NCI-H82 (cell line): Measurements from ENCODE around the gene CHST12.
"Not testable (repeated sequence)": the region's sequence is repeated elsewhere in the genome, so short reads cannot be mapped to it uniquely, and the experiment has no call there.

Experiments used
- DNase-seq: peaks from one replicate; lab custom pipeline; 2025; lab: John Stamatoyannopoulos, UW

CHST12 gene

DNA sequence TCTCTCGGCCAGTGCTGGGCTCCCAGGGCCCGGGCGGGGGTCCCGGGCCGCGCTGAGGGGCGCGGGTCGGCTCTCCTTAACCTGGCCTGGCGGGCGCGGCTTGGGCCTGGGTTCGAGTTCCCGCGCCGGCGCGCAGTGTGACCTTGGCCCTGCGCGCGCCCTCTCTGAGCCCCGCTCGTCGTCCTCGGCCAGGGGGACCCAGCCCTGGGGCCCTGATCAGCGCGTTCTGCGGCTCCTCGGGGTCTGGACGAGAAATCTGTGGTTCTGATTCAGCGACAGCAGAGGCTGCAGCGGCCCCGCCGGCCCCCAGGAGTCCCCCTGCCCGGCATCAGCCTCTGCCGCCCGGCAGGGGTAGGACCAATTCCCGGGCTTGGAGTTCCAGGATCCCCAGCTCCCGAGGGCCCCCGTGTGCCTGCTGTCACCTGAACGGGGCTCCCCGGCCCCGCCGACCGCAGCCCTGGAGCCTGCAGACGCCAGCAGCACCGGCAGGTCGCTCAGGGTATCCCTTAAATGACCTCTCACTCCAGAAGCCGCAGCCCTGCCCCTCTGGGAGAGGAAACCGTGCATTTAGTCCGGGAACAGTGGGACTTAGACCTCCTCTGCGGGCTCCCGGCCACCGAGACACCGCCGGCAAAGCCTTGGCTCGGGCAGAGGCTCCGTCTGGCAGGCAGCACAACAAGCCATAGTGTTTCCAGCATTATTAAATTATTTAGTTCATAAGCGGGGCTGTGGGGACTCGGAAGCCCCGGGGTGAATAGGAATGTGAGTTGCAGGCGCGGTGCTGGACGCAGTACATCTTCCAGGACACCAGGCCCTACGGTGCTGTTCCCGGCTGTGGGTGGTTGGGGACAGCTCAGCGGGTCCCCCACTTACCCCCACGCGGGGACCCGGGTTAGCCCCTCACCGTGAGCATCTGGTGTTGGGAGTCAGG lies 572 bp downstream of the CHST12 start:
- peak; percentile 64 for DNase-seq

DNA sequence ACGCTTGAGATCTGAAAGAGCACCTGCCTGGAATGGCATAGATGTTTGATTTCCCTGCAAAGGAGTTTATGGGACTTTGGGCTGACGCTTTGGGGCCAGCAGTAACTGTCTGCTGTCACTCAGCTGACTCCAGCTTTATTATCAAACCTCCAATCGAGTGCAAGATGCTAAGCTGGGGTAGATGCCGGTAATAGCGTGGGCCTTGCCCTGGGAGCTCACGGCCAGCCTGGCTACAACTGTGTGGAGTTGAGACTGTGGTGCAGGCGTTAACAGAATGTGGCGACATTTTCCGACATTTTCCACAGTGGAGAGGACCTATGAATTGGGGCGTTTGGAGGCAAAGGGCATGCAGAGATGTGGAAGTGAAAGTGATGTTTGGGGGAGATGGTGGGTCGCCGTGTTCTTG lies 1.3 kb downstream of the CHST12 start:
- DNase-seq, result no peak

DNA sequence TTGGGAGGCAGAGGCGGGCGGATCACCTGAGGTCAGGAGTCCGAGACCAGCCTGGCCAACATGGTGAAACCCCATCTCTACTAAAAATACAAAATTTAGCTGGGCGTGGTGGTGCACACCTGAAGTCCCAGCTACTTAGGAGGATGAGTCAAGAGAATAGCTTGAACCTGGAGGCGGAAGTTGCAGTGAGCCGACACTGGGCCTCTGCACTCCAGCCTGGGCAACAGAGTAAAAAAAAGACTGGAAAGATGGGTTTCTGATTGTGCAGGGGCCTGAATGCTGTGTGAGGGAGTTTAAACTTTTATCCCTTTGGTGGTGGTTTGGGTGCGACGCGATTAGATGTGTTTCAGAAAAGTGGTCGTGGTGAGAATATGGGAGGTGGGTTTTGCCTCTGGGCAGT lies 1.8 kb downstream of the CHST12 start:
- DNase-seq, result no peak

DNA sequence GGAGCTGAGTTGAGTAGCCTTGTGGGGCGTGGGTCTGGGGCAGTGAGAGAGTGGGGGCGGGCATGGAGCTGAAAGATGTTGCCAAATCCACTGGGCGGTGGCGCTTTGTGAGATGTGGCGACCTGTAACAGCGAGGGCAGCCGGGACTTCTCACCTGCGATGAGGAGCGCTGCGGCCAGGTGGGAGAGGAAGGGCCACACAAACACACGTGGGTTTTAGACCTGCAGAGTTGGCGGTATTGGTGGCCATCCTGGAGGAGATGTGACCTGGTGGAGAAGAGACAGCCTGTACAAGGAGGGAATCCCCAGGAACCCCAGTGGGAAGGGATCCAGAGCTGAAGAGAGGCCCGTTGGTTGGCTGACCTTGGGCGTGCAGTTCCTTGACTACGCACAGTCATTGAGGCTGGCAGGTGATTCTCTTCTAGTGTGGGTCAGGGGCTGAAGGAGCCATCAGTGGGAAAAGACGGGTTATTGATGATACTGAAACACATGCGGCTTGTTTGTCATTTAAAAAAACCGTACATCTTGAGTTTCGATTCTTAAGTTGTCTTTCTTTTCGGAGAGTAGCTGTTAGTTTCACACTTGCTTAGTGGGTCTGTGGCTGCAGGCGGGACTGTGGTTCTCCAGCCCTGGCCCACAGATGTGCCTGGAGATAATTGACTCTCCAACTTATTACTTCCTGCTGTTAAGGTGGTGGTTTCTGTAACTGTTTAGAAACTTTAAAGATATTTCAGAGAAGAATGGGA lies 2.4 kb downstream of the CHST12 start:
- DNase-seq, result no peak

DNA sequence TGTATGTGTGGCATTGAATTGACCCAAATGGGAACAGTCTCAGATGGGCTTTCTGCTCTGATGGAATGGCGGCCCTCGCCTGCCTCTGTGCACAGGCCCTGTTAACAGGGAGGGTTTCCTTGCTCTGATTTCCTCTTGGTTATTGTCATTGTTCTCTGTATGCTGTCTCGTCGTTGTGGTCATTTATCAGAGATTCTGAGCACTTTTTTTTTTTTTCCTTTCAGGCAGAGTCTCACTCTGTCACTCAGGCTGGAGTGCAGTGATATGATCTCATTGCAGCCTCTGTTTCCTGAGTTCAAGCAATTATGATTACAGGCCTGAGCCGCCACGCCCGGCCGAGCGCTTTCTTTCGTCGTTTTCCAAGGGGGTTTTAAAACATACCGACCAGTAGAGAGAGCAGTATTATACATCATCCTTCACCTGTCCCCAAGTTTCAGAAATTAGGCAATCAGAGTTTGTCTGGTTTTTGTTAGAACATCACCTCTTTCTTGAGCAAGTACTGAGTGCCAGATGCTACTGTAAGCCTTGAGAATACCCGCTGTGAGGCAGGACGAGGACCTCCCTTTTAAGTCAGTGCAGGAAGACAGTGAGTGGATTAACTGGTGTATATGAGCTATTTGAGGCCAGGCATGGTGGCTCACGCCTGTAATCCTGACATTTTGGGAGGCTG lies 6.5 kb downstream of the CHST12 start:
- peak; percentile 18 for DNase-seq

DNA sequence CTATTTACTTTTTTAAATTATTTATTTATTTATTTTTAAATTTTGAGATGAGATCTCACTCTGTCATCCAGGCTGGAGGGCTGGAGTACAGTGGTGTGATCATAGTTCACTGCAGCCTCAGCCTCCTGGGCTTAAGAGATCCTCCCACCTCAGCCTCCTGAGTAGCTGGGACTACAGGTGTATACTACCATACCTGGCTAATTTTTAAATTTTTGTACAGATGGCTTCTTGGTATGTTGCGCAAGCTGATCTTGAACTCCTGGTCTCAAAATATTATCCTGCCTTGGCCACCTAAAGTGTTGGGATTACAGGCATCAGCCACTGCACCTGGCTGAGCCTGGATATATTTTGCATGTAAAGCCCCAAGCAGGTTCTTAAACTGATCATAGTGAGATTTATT lies 7.6 kb downstream of the CHST12 start:
- DNase-seq, result no peak

DNA sequence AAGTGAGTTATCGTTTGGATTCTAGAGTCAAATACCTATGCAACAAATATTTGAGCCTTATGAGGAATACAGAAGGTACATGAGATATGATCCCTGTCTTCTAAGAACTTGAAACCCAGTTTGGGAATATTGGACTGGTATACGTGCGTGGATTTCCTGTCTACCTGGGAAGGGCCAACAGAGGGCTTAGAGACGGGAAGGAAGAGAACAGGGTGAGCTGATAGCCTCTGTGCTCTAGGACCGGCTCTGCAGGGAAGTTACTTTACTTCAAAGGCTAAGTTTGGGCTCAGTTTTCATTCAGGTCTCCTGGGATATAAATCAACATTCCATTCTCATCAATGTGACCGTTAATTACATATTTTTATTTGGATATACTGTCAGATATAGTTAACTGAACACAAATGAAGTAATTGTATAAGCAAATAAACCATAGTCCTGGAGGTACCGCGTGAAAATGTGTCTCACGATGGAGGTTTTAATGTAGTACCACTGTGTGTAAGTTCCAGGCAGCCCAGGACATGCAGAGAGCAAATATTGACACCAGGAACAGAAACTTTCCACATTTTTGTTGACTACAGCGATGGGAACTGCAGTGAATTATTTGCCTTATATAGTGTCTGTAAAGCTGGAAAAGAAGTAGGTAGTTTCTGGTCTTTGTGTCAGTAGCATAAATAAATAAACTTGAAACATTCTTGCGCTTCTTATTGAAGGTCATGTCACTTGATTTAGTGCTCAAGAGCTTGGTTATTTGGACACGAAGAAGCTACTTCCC lies 8.6 kb downstream of the CHST12 start:
- no peak for DNase-seq

DNA sequence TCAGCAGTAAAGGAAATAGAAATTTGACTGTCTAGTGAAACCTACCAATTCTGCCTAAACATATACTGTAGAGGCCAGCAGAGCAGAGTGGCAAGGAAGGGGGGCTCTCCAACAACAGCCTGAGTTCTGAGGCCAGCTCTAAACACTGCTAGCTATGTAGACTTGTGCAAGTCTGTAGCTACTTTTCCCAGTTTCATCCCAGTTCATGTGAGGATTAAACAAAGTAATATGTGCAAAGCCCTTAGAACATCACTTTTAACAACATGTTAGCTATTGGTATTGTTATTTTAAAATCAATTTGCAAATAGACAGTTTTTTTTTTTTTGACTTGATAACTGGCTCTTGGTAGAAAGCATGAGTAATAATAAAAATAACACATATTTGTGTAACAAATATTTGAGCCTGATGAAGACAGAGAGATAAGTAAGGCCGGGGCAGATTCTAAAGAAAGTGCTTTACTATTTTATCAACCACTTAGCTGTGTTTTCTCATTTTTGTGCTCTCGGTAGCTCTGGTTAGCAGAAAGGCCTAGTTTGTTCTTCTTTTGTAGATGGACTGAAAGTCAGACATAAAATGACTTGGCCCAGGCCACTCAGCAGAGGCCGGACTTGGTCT lies 9.3 kb downstream of the CHST12 start:
- no peak for DNase-seq

DNA sequence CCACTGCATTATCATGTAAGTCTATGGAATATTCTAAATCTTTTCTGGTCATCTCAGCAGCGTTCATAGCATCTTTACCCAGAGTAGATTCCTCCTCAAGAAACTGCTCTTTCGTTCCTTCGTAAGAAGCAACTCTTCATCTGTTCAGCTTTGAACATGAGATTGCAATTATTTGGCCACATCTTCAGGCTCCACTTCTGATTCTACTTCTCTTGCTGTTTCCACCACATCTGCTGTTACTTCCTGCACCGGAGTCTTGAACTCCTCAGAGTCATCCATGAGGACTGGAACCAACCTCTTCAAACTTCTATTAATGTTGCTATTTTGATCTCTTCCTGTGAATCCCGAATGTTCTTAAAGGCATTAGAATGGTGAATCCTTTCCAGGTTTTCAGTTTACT lies 12.7 kb downstream of the CHST12 start:
- DNase-seq, result no peak

DNA sequence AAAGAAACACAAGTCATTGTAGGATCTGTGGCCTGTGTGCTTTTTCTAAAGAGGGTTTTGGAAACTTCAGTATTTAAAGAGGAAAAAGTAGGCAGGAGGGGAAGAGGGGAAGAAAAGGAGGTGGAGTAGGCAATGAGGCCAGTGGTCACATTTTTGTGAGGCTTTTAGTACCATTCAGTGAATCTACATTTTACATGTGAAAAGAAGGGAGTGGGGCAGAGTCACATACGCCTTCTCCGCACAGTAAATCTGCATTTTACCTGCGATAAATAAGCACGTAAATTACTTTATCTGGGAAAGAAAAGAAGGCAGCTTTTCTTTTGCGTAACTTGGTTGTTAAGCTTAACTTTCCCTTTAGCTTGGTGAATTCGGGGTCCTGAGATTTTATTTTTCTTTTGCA lies 13.2 kb downstream of the CHST12 start:
- DNase-seq, result no peak

DNA sequence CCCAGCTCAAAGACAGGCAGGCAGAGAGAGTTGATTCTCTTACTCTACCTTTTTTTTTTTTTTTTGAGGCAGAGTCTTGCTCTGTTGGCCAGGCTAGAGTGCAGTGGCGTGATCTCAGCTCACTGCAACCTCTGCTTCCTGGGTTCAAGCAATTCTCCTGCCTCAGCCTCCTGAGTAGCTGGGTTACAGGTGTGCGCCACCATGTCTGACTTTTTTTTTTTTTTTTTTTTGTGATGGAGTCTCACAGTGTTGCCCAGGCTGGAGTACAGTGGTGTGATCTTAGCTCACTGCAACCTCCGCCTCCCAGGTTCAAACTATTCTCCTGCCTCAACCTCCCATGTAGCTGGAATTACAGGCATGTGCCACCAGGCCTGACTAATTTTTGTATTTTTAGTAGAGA lies 13.8 kb downstream of the CHST12 start:
- not testable (repeated sequence) for DNase-seq

DNA sequence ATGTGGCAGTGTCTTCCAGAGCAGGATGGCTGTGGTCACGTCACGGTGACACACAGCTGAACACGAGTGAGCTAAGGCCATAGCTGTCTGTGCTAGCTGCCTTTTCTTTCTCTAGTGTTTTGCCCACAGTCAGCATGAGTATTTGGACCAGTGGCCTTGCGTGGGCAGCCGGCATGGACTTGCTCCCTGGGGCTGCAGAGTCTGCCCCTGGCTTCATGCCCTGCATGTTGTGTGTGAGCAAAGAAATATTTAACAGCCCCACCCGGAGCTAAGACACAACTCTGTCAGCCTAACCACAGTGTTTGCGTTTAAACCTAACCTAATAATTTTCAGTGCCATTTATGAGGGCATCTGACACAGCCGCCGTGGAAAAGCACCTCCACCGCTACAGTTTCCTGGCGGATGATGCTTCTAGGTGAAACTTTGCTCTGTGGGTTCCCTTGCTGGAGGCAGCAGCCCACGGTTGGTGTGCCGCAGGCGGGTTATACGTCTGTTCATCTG lies 14.6 kb downstream of the CHST12 start:
- DNase-seq, result no peak

DNA sequence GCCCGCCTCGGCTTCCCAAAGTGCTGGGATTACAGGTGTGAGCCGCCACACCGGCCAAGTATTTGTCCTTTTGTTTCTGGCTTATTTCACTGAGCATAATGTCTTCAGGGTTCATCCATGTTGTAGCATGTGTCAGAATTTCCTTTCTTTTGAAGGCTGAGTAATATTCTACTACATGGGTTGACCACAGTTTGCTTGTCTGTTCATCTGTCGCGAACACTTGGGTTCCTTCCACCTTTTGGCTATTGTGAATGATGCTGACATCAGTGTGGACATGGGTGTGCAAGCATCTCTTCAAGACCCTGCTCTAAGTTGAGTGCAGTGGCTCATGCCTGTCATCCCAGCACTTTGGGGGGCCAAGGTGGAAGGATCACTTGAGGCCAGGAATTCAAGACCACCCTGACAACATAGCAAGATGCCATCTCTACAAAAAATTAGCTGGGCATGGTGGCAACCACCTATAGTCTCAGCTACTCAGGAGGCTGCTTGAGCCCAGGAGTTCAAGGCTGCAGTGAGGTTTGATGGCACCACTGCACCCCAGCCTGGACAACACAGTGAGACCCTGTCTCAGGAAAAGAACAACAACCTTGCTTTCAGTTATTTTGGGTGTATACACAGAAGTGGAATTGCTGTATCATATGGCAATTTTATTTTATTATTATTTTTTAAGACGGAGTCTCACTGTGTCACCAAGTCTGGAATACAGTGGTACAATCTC lies 17.0 kb downstream of the CHST12 start:
- no peak for DNase-seq

DNA sequence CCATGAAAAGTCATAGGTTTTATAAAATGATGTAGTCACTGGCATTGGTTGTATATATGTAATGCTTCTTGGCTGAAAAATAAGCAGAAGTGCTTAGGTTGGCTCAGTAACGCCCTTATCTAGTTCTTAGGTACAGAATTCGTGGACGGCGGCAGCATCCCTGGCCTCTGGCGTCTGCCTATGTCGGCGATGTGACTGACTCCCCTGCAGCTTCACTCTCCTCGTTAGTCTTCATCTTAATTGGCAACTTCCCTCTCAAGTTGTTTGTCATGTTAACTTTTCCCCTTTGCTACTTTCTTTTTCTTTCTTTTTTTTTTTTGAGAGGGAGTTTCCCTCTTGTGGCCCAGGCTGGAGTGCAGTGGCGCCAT lies 18.5 kb downstream of the CHST12 start:
- DNase-seq, result no peak

DNA sequence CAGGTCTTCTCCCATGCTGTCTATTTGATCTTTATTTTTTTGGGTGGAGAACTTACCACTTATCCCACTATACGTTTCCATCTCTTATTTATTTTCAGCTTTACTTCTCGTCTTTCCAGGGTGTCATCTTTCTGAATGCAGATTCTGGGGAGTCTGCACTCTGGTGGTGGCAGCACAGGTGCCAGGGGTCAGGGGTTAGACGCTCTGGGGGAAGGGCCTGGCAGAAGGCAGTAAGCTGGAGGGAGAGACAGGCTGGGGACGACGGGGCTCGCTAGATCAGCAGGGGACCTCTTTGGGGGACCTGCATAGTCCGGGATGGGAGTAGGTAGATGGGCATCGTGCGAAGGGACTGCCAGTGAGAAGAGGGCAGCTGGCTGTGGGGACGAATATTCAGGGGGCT lies 22.3 kb downstream of the CHST12 start:
- DNase-seq, result no peak

DNA sequence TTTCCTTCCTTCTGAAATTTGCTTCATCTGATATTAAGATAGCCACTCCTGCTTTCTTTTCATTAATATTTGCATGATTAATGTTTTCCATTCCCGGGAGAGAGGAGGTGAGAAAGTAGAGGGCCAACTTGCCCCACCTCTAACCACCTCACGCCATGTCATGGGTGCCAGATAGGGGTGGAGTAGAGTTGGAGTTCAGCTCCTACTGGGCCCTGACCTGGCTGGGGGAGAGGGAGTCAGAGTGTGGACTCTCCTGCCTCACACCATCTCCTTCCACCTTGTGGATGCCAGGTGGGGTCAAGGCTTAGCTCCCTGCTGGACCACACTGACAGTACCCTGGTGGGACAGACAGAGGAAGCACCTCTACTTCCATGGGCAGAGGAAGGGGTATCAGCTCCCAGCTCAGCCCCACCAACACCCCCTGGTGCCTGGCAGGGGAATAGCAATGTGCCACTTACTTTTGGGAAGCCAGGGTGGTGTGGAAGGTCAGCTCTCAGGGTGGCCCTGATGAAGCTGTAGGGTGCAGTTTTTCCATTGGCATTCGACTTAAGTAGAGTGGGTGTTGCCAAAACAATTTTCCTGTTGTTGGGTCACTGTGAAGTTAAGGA lies 28.0 kb downstream of the CHST12 start:
- DNase-seq, result peak; percentile 56

DNA sequence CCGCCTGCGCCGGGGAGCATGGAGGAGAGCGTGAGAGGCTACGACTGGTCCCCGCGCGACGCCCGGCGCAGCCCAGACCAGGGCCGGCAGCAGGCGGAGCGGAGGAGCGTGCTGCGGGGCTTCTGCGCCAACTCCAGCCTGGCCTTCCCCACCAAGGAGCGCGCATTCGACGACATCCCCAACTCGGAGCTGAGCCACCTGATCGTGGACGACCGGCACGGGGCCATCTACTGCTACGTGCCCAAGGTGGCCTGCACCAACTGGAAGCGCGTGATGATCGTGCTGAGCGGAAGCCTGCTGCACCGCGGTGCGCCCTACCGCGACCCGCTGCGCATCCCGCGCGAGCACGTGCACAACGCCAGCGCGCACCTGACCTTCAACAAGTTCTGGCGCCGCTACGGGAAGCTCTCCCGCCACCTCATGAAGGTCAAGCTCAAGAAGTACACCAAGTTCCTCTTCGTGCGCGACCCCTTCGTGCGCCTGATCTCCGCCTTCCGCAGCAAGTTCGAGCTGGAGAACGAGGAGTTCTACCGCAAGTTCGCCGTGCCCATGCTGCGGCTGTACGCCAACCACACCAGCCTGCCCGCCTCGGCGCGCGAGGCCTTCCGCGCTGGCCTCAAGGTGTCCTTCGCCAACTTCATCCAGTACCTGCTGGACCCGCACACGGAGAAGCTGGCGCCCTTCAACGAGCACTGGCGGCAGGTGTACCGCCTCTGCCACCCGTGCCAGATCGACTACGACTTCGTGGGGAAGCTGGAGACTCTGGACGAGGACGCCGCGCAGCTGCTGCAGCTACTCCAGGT lies 29.7 kb downstream of the CHST12 start:
- no peak for DNase-seq

DNA sequence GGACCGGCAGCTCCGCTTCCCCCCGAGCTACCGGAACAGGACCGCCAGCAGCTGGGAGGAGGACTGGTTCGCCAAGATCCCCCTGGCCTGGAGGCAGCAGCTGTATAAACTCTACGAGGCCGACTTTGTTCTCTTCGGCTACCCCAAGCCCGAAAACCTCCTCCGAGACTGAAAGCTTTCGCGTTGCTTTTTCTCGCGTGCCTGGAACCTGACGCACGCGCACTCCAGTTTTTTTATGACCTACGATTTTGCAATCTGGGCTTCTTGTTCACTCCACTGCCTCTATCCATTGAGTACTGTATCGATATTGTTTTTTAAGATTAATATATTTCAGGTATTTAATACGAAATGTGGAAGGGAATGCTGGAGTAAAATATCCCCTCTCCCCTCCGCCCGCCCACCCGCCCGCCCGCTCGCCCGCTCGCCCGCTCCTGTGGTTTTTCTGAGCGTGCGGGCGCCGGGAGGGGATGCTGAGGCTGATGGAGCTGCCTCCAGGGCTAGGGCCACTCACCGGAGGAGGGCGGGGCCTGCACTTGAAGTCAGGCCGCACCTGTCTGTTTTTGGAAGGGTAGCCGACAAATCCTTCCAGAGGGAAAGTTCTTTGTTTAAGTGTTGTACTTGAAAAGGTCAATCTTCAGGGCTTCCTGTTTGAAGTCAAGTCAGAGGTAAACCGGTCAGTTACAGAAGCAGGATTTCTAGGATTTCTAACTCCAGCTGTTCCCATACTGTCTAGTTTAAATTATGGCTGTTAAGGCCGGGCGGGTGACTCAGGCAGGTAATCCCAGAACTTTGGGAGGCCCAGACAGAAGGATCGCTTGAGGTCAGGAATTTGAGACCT lies 30.5 kb downstream of the CHST12 start:
- DNase-seq, result no peak

DNA sequence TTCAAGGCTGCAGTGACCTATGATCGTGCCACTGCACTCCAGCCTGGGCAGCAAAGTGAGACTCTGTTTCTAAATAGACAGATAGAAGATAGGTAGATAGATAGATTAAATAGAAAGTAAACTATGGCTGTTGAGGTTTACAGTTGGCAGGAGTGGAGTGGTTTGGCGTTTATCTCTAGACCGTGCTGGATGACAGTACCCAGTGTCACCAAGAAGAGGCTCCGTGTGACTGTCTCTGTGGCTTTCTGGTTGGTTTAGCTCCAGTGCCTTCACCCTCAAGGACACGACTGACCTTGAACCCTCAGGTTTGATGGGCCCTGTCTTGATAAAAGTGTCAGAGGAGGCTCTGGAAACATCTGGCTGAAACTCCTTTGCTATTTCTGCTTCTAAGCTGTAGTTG lies 31.7 kb downstream of the CHST12 start:
- DNase-seq, result no peak
